ENCODE results near the gene EPHB1.

The EPHB1 gene

GRCh38 chr3:134794950-134795745 lies at the start of gene EPHB1:
EPHB1 (plus strand) TSS chr3:134795260.
- DNase-seq (ENCODE audit: low read depth): peak; percentile 17

GRCh38 chr3:134748698-134749097 lies 46.4 kb upstream of the EPHB1 start:
- no peak for DNase-seq (ENCODE audit: low read depth)

GRCh38 chr3:134749174-134749573 lies 45.9 kb upstream of the EPHB1 start:
- DNase-seq (ENCODE audit: low read depth): no peak

- DNase-seq (ENCODE audit: low read depth): no peak
Measured at GRCh38 chr3:134749802-134750553, 45.1 kb upstream of the EPHB1 start.

GRCh38 chr3:134751831-134752230 lies 43.2 kb upstream of the EPHB1 start:
- no peak for DNase-seq (ENCODE audit: low read depth)

GRCh38 chr3:134752761-134753461 lies 42.1 kb upstream of the EPHB1 start:
- DNase-seq (ENCODE audit: low read depth): no peak

GRCh38 chr3:134753999-134754742 lies 40.9 kb upstream of the EPHB1 start:
- DNase-seq (ENCODE audit: low read depth): no peak

- DNase-seq (ENCODE audit: low read depth): no peak
Measured at GRCh38 chr3:134754768-134755559, 40.1 kb upstream of the EPHB1 start.

- DNase-seq (ENCODE audit: low read depth): no peak
Measured at GRCh38 chr3:134755821-134756220, 39.2 kb upstream of the EPHB1 start.

GRCh38 chr3:134757549-134758069 lies 37.5 kb upstream of the EPHB1 start:
- DNase-seq (ENCODE audit: low read depth): no peak

- DNase-seq (ENCODE audit: low read depth): no peak
Measured at GRCh38 chr3:134761213-134761612, 33.8 kb upstream of the EPHB1 start.

- DNase-seq (ENCODE audit: low read depth): no peak
Measured at GRCh38 chr3:134762016-134762415, 33.0 kb upstream of the EPHB1 start.

- no peak for DNase-seq (ENCODE audit: low read depth)
Measured at GRCh38 chr3:134765468-134765867, 29.6 kb upstream of the EPHB1 start.

GRCh38 chr3:134766290-134766689 lies 28.8 kb upstream of the EPHB1 start:
- no peak for DNase-seq (ENCODE audit: low read depth)

GRCh38 chr3:134768116-134768515 lies 26.9 kb upstream of the EPHB1 start:
- DNase-seq (ENCODE audit: low read depth): no peak

GRCh38 chr3:134768837-134769236 lies 26.2 kb upstream of the EPHB1 start:
- no peak for DNase-seq (ENCODE audit: low read depth)

GRCh38 chr3:134769287-134769868 lies 25.7 kb upstream of the EPHB1 start:
- DNase-seq (ENCODE audit: low read depth): no peak

GRCh38 chr3:134772011-134772410 lies 23.0 kb upstream of the EPHB1 start:
- DNase-seq (ENCODE audit: low read depth): no peak

GRCh38 chr3:134772591-134772990 lies 22.5 kb upstream of the EPHB1 start:
- no peak for DNase-seq (ENCODE audit: low read depth)

GRCh38 chr3:134775831-134776230 lies 19.2 kb upstream of the EPHB1 start:
- no peak for DNase-seq (ENCODE audit: low read depth)

- no peak for DNase-seq (ENCODE audit: low read depth)
Measured at GRCh38 chr3:134776518-134776917, 18.5 kb upstream of the EPHB1 start.
